GM12892 (cell line): ENCODE results near the gene RNF213.

ENCODE experiments used
- POLR2A ChIP-seq: IDR thresholded peaks from 2 replicates; pipeline ENCODE4 v1.6.1; 2011; ENCODE audit warnings: low read depth, low read length, control low read depth
- POLR2AphosphoS5 ChIP-seq: IDR thresholded peaks from 2 replicates; pipeline ENCODE4 v1.6.1; 2011; ENCODE audit warnings: low read depth, low read length, control low read depth

DNA sequence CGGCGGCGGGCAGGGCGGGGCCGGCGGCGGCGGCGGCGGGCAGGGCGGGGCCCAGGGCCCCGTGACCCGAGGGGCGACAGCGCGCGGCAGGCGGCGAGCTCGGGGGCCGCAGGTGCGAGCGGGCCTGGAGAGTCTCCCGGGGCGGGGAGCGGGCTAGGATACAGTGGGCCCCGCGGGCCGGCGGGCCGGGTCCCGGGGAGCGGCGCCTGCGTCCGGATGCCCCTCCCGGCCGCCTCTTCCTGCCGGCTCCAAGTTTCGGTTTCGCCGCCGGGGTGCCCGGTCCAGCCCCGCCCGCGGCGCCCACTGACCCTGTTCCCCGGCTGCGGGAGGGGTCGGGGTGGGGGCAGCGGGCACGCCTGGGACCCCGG, at the start of gene RNF213:
- peak; percentile 62; the same call in 1 of the 2 replicates for TF ChIP-seq POLR2A
- TF ChIP-seq POLR2AphosphoS5: no peak
